ENCODE results near the gene SDC1.

Gene SDC1

GRCh38 chr2:20182241-20182931 lies 42.5 kb downstream of the SDC1 start:
- peak; percentile 48 for DNase-seq

GRCh38 chr2:20181761-20182160 lies 43.2 kb downstream of the SDC1 start:
- no peak for DNase-seq

- DNase-seq, result no peak
These were observed 44.0 kb downstream of the SDC1 start for GRCh38 chr2:20180676-20181648.

- DNase-seq, result no peak
These were observed 45.0 kb downstream of the SDC1 start for GRCh38 chr2:20179755-20180594.

GRCh38 chr2:20179466-20179754 lies 45.5 kb downstream of the SDC1 start:
- DNase-seq, result no peak

- DNase-seq, result no peak
These were observed 46.1 kb downstream of the SDC1 start for GRCh38 chr2:20178666-20179465.

GRCh38 chr2:20178249-20178607 lies 46.7 kb downstream of the SDC1 start:
- no peak for DNase-seq

- no peak for DNase-seq
These were observed 47.2 kb downstream of the SDC1 start for GRCh38 chr2:20177556-20178248.

GRCh38 chr2:20176760-20177159 lies 48.2 kb downstream of the SDC1 start:
- no peak for DNase-seq

- DNase-seq, result no peak
These were observed 49.0 kb downstream of the SDC1 start for GRCh38 chr2:20175931-20176330.

GRCh38 chr2:20175267-20175666 lies 49.7 kb downstream of the SDC1 start:
- DNase-seq, result no peak

GRCh38 chr2:20174410-20174809 lies 50.5 kb downstream of the SDC1 start:
- DNase-seq, result no peak

GRCh38 chr2:20173496-20174402 lies 51.2 kb downstream of the SDC1 start:
- no peak for DNase-seq

GRCh38 chr2:20173064-20173463 lies 51.9 kb downstream of the SDC1 start:
- DNase-seq, result no peak

GRCh38 chr2:20172273-20173055 lies 52.5 kb downstream of the SDC1 start:
- no peak for DNase-seq

- DNase-seq, result no peak
These were observed 53.4 kb downstream of the SDC1 start for GRCh38 chr2:20171445-20171977.

- DNase-seq, result no peak
These were observed 54.2 kb downstream of the SDC1 start for GRCh38 chr2:20170704-20171250.

- DNase-seq, result no peak
These were observed 54.9 kb downstream of the SDC1 start for GRCh38 chr2:20169796-20170703.
